HG03097 (cell line): ENCODE measurements around the gene ITGB4.
A peak's percentile ranks its signal among the peaks of the same experiment; 100 is the strongest.
"Not testable (repeated sequence)": the region's sequence is repeated elsewhere in the genome, so short reads cannot be mapped to it uniquely, and the experiment has no call there.

ENCODE experiments used
- ATAC-seq: cut with Tn5 transposase; IDR thresholded peaks from one replicate; pipeline ENCODE4 v1.9.1; 2021; ENCODE audit not compliant: unreplicated experiment, low FRiP score

ITGB4 gene

GRCh38 chr17:75767881-75768280, 46.6 kb downstream of the ITGB4 start:
- ATAC-seq: no peak

- ATAC-seq: no peak
Observed at GRCh38 chr17:75769536-75769935, 48.3 kb downstream of the ITGB4 start.

- ATAC-seq: no peak
Observed at GRCh38 chr17:75771334-75772281, 50.3 kb downstream of the ITGB4 start.

- ATAC-seq: no peak
Observed at GRCh38 chr17:75773121-75773807, 52.0 kb downstream of the ITGB4 start.

- ATAC-seq: no peak
Observed at GRCh38 chr17:75773808-75774470, 52.7 kb downstream of the ITGB4 start.

GRCh38 chr17:75774471-75774990, 53.3 kb downstream of the ITGB4 start:
- ATAC-seq: no peak

- no peak for ATAC-seq
Observed at GRCh38 chr17:75774991-75775668, 53.9 kb downstream of the ITGB4 start.

- ATAC-seq: no peak
Observed at GRCh38 chr17:75776386-75777295, 55.4 kb downstream of the ITGB4 start.

GRCh38 chr17:75777296-75777922, 56.1 kb downstream of the ITGB4 start:
- ATAC-seq: no peak

- ATAC-seq: not testable (repeated sequence)
Observed at GRCh38 chr17:75778066-75778860, 57.0 kb downstream of the ITGB4 start.

- ATAC-seq: peak; percentile 5
Observed at GRCh38 chr17:75778861-75779249, 57.6 kb downstream of the ITGB4 start.

GRCh38 chr17:75779250-75779986, 58.2 kb downstream of the ITGB4 start:
- ATAC-seq: peak; percentile 62

- ATAC-seq: no peak
Observed at GRCh38 chr17:75779987-75780889, 59.0 kb downstream of the ITGB4 start.

GRCh38 chr17:75783069-75783783, 62.0 kb downstream of the ITGB4 start:
- ATAC-seq: no peak

- ATAC-seq: no peak
Observed at GRCh38 chr17:75783803-75784472, 62.7 kb downstream of the ITGB4 start.
